ENCODE results near the gene NOC2L. TPM values are rescaled to one million over a fixed set of nuclear protein-coding genes. Genes with fewer than 3 reads are reported as not detected.
"Not testable (repeated sequence)": the region's sequence is repeated elsewhere in the genome, so short reads cannot be mapped to it uniquely, and the experiment has no call there.

Gene NOC2L
- polyA plus RNA-seq, 1 donor from 2014 or later, result 64.9 TPM

- Mint-ChIP-seq H3K4me3 (peak overlapping the region in 2 of 4 donors; percentile 16 to 17), H3K4me1 (peaks cover 6 to 13% (median 6%) of the 10 kb centered on the region in 3 donors), H3K27me3 (peaks cover 31% of the 10 kb centered on the region), H3K27ac (peak overlapping the region in 1 of 3 donors; percentile 89), H3K9me3 (peaks cover 0 to 7% (median 3%) of the 10 kb centered on the region in 3 donors), H3K36me3 (no peaks in the 10 kb centered on the region)
Observed at GRCh38 chr1:901108-901859, 57.8 kb downstream of the NOC2L start.

DNA sequence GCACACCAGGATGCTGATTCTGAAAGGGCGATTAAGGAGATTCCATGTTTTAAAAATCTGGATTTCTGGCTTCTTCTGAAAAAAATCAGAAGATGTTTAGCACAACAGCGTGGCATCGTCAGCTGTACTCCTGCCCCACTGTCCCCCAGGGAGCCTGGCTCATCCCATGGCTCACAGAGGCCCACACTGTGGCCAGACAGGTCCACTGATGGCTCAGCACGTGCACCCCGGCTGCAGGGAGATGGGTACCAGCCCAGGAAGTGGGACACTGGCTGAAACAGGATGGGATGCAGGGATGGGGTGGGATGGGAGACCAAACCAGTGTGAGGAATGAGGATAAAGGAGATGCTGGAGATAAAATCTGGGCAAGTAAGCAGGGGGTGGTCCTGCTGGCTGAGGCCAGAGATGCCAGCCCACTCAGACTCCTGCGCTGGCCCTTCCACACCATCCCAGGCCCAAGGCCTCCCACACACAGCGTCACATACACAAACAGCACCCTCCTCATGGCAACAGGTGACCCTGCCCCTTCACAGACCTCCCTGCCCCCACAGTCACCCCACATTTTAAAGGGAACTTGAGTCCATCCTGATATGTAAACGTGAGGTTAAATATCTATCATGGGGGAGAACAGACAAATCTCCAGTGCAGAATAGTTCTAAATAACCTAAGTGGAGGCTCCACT is 59.3 kb downstream of the NOC2L start:
- H3K27me3 Mint-ChIP-seq, result peaks cover 31% of the 10 kb centered on the region
- H3K36me3 Mint-ChIP-seq, result no peaks in the 10 kb centered on the region
- peak overlapping the region in 1 of 4 donors; percentile 31 for H3K4me3 Mint-ChIP-seq
- H3K4me1 Mint-ChIP-seq, result peaks cover 0 to 7% (median 0%) of the 10 kb centered on the region in 3 donors
- peaks cover 0 to 7% (median 3%) of the 10 kb centered on the region in 3 donors for H3K9me3 Mint-ChIP-seq
- H3K27ac Mint-ChIP-seq, result peak overlapping the region in 1 of 3 donors; percentile 56

DNA sequence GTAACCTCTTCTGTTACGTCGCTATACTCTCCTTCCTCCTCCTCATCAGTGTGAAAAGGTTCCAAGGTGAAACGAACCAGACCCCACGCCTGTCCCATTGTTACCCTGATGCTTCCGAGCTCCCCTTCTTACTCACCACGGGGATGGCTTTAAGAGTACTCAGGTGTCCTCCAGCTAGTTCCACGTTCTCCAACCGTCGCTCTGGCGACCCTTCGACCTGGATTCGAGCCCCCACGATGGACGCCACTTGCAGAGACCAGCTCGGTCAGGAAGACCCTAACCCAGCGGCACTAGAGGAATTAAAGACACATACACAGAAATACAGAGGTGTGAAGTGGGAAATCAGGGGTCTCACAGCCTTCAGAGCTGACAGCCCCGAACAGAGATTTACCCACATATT is 61.1 kb downstream of the NOC2L start:
- peak overlapping the region in 1 of 3 donors; percentile 31 for H3K27ac Mint-ChIP-seq
- H3K36me3 Mint-ChIP-seq, result not testable (repeated sequence)

DNA sequence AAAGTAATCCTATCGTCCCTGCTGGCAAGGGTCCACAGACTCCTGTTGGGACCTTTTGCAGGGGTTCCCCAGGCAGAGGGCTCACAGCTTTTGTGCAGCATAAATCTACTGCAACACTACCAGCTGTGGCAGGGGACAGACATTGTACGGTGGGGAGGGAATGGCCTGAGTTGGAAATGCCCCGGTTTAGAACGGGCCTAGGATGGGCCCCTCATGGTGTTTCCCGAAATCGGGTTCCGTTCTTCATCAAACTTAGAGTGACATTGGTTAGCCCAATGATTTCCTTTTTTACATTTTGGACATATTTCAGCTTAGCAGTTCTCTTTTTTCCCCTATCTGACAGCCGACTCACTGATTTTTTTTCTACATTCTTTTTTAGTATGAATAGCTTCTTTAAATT is 61.8 kb downstream of the NOC2L start:
- peaks cover 0 to 7% (median 3%) of the 10 kb centered on the region in 3 donors for H3K9me3 Mint-ChIP-seq
- H3K27ac Mint-ChIP-seq, result no peak overlapping the region
- H3K27me3 Mint-ChIP-seq, result peaks cover 31% of the 10 kb centered on the region
- peaks cover 0 to 7% (median 0%) of the 10 kb centered on the region in 3 donors for H3K4me1 Mint-ChIP-seq
- H3K4me3 Mint-ChIP-seq, result no peak overlapping the region
- no peaks in the 10 kb centered on the region for H3K36me3 Mint-ChIP-seq

More for the DNA sequence above, 61.1 kb downstream of the NOC2L start:
- not testable (repeated sequence) for H3K9me3 Mint-ChIP-seq, H3K4me3 Mint-ChIP-seq, H3K4me1 Mint-ChIP-seq
- peaks cover 31% of the 10 kb centered on the region for H3K27me3 Mint-ChIP-seq

Other genes with a start within 250 kb of the NOC2L start
- not detected for gene SAMD11, start 35.3 kb downstream of the NOC2L start, polyA plus RNA-seq
- gene KLHL17, start 1.3 kb upstream of the NOC2L start, polyA plus RNA-seq, result 1.3 TPM
- 0.14 TPM for gene PLEKHN1, start 7.2 kb upstream of the NOC2L start, polyA plus RNA-seq
- gene PERM1, start 22.8 kb upstream of the NOC2L start, polyA plus RNA-seq, result not detected
- not detected for gene HES4, start 40.8 kb upstream of the NOC2L start, polyA plus RNA-seq
- 191 TPM for gene ISG15, start 54.2 kb upstream of the NOC2L start, polyA plus RNA-seq
- gene AGRN, start 60.9 kb upstream of the NOC2L start, polyA plus RNA-seq, result 0.05 TPM
- gene RNF223, start 115.0 kb upstream of the NOC2L start, polyA plus RNA-seq, result not detected
- 7.9 TPM for gene C1orf159, start 156.8 kb upstream of the NOC2L start, polyA plus RNA-seq
- not detected for gene TTLL10, start 214.6 kb upstream of the NOC2L start, polyA plus RNA-seq
- 3.5 TPM for gene TNFRSF18, start 247.3 kb upstream of the NOC2L start, polyA plus RNA-seq

Data from IgD-negative memory B cell (primary cell).